Uterus (tissue), 2 donors: ENCODE data around the gene HPDL.

Source experiments
- POLR2A ChIP-seq, 2 donors: fragments of 450-650 bp; IDR thresholded peaks; one replicate each; pipeline ENCODE4 v1.6.1; 2016; ENCODE audit warnings: antibody characterized with exemption in 2 of 2, mild to moderate bottlenecking in 1 of 2, moderate library complexity in 1 of 2
- TF ChIP-seq, protein P1 (sequence below), 4 experiments: fragments of 200-600 bp in 2 of 4; fragments of 450-650 bp in 2 of 4; sonication (generic) in 2 of 4; IDR thresholded peaks; one replicate each; pipeline ENCODE4 v1.5.1; 2016 to 2019; ENCODE audit warnings: antibody characterized with exemption in 4 of 4, mild to moderate bottlenecking in 2 of 4, moderate library complexity in 1 of 4

DNA sequence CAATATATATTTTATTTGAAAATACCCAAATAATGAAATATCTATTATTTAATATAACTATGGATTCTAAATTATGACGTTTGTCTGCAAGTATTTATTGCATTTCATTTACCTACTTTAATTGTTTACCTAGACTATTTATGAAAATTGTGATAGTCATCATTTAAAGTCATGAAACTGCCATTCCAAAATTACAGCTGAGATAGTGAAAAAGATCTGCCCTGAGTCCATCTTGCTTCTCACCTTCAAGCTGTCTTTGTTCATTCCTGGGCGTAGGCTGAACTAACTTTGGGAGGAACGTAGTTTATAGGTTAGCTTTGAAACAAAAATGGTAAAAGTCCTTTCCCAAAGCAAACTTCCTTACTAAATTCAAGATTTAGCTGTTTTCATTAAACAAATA is 12.4 kb upstream of the HPDL start:
- TF ChIP-seq, protein P1, sequence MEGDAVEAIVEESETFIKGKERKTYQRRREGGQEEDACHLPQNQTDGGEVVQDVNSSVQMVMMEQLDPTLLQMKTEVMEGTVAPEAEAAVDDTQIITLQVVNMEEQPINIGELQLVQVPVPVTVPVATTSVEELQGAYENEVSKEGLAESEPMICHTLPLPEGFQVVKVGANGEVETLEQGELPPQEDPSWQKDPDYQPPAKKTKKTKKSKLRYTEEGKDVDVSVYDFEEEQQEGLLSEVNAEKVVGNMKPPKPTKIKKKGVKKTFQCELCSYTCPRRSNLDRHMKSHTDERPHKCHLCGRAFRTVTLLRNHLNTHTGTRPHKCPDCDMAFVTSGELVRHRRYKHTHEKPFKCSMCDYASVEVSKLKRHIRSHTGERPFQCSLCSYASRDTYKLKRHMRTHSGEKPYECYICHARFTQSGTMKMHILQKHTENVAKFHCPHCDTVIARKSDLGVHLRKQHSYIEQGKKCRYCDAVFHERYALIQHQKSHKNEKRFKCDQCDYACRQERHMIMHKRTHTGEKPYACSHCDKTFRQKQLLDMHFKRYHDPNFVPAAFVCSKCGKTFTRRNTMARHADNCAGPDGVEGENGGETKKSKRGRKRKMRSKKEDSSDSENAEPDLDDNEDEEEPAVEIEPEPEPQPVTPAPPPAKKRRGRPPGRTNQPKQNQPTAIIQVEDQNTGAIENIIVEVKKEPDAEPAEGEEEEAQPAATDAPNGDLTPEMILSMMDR (IDR thresholded peaks at IDR 0.05) = no peak
- no peak for TF ChIP-seq POLR2A (IDR thresholded peaks at IDR 0.05)
